Measurements from ENCODE around the gene GABBR2. TPM values are rescaled to one million over a fixed set of nuclear protein-coding genes. Genes with fewer than 3 reads are reported as not detected.

The GABBR2 gene
- total and polyA plus RNA-seq, 2 of the 8 experiments (the other 6 are each of a cell fraction or from before 2014, with no cell fraction given), result 0.50 to 1.2 TPM

DNA sequence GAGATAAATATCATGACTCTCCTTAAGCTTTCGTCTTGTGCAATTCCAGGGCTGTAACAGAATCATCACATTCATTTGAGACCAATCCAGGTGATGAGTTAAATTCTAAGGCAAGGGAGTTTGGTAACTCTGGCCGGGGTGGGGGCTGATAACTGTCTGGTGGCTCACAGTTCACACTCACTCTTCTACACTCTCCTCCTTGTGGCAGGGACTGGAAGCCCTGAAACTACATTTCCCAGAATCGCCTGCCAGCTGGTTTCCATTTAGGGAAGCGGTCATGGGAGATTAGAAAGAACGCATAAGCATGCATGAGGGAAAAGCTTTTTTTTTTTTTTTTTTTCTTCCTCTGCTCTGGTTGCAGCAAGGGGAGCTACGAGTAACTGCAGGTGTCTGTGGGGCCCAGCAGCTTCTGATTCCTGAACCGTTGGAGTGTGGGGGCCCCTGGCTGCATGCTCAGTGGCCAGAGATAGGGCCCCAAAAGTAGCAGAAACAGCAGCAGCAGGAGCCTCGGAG, 298.5 kb downstream of the GABBR2 start (continued):
- TF ChIP-seq CHD7 (IDR thresholded peaks at IDR 0.05; ENCODE audit: insufficient replicate concordance, low read length) (no peak), YY1 (IDR thresholded peaks at IDR 0.05; ENCODE audit: low read depth, low read length) (peak; percentile 63; the same call in 1 of the 2 replicates), SRF (IDR thresholded peaks at IDR 0.05; ENCODE audit: low read depth, low read length) (peak; percentile 34; the same call in 1 of the 2 replicates), RNF2 (IDR thresholded peaks at IDR 0.05; ENCODE audit: borderline replicate concordance, low read depth, low read length, missing control alignments, poor library complexity, severe bottlenecking) (no peak), RAD21 (IDR thresholded peaks at IDR 0.05 in 1 of 2, conservative IDR thresholded peaks at IDR 0.05 in 1 of 2; ENCODE audit: low read depth in 2 of 2, low read length in 2 of 2) (peak; percentile 12 to 19; a peak in 3 of 4 replicates), SUZ12 (IDR thresholded peaks at IDR 0.05; ENCODE audit: low read length) (no peak)
- TF ChIP-seq, protein P1, sequence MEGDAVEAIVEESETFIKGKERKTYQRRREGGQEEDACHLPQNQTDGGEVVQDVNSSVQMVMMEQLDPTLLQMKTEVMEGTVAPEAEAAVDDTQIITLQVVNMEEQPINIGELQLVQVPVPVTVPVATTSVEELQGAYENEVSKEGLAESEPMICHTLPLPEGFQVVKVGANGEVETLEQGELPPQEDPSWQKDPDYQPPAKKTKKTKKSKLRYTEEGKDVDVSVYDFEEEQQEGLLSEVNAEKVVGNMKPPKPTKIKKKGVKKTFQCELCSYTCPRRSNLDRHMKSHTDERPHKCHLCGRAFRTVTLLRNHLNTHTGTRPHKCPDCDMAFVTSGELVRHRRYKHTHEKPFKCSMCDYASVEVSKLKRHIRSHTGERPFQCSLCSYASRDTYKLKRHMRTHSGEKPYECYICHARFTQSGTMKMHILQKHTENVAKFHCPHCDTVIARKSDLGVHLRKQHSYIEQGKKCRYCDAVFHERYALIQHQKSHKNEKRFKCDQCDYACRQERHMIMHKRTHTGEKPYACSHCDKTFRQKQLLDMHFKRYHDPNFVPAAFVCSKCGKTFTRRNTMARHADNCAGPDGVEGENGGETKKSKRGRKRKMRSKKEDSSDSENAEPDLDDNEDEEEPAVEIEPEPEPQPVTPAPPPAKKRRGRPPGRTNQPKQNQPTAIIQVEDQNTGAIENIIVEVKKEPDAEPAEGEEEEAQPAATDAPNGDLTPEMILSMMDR (IDR thresholded peaks at IDR 0.05; ENCODE audit: control extremely low read depth in 1 of 3, insufficient read depth in 1 of 3, low read depth in 1 of 3, low read length in 3 of 3), result peak in 1 of 3 experiments; percentile 40; a peak in 3 of 4 replicates

Measured in H1 (cell line).